ENCODE data around the gene TBCK.

DNA sequence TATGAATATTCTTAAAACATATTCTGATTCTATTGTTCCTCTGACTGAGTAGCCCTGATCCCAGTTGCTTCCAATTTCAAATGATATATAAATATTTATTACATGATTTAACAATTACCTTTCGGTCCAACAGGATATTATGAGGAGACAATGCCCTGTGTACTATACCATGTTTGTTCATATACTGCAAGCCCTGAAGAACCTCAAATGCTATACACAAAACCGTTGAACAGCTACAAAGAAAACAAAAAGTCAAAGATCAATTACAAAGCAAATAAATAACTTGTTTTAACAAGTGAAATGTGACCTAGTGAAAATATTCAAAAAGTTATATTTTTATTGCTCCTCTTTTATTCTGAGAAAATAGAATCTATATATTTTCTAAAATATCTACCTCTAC lies 54.0 kb downstream of the TBCK start:
- TF ChIP-seq CTCF (IDR thresholded peaks at IDR 0.05) (no peak), EP300 (IDR thresholded peaks at IDR 0.05) (no peak), POLR2AphosphoS5 (IDR thresholded peaks at IDR 0.05) (no peak), POLR2A (IDR thresholded peaks at IDR 0.05) (no peak)

All from suprapubic skin (tissue), 4 donors.